ENCODE data around the gene CHCHD3. TPM values are rescaled to one million over a fixed set of nuclear protein-coding genes. Genes with fewer than 3 reads are reported as not detected.
A peak's percentile ranks its signal among the peaks of the same experiment; 100 is the strongest.

The CHCHD3 gene
- total and polyA plus RNA-seq, 4 donors = 48.8 to 71.0 (median 58.7) TPM

DNA sequence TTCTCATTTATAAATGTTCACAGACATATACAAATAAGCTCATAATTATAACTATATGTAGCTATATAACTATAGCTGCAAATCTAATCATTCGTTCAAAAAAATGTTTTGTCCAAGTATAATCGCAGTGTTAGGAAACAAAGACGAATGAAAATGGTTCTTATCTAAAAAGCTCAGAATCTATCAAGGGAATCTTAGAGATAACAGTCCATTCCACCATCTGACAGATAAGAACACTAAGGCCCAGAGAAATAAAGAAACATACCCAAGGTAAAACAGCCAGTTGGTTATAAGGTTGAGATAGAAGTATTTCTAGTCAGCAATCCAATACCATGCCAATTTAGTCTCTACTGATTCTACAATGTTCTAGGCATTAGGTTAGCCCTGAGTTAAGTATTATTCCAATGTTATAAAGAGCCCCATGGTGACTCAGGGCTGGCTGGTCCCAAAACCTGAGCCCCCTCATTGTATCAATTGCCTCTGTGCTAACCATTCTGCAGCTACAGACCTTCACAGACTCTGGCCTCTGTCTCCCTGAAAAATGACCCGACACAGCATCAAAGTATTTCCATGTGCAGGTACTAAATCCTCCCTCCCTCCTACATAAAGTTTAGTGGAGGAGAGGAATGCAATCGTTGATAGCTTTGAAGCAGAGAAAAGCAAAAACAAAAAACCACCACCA, 30.0 kb downstream of the CHCHD3 start:
- H3K4me3 ChIP-seq (ENCODE audit: low read depth, low read length) = no peak overlapping the region
- no peaks in the 10 kb centered on the region for H3K36me3 ChIP-seq (ENCODE audit: control insufficient read depth, insufficient read depth, low read length)
- DNase-seq (ENCODE audit: low read depth in 4 of 6, low spot score in 6 of 6) = no peak
- H3K27ac ChIP-seq (ENCODE audit: low read depth, low read length) = no peak overlapping the region
- H3K4me1 ChIP-seq (ENCODE audit: control insufficient read depth, insufficient read depth, low read length) = no peaks in the 10 kb centered on the region
- WGBS (ENCODE audit: insufficient coverage) = no CpG with 5 or more reads among the region's 5 CpGs
- H3K9me3 ChIP-seq (ENCODE audit: control insufficient read depth, insufficient read depth, low read length) = no peaks in the 10 kb centered on the region
- no peaks in the 10 kb centered on the region for H3K27me3 ChIP-seq (ENCODE audit: control insufficient read depth, insufficient read depth, low read length)

DNA sequence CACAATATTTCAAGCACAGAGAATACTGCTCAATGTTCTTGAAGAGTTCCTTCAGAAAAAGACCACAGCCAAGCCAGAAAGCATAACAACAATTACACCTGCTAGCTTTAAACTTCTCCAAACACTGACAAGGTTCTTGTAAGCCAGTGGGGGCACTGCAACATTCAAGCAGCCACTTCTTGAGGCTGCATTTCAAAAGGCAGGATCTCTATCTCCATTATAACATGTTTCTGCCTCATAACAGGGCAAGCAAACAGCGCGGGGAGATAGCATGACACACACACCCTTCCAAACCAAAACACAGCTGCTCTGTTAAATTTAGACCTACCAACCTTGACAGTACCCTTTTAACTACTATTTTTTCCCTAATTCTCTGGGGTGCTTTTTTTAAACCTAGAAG, 30.8 kb downstream of the CHCHD3 start:
- H3K4me3 ChIP-seq (ENCODE audit: low read depth, low read length) = no peak overlapping the region
- H3K4me1 ChIP-seq (ENCODE audit: control insufficient read depth, insufficient read depth, low read length) = no peaks in the 10 kb centered on the region
- H3K27ac ChIP-seq (ENCODE audit: low read depth, low read length) = no peak overlapping the region
- no peaks in the 10 kb centered on the region for H3K27me3 ChIP-seq (ENCODE audit: control insufficient read depth, insufficient read depth, low read length)
- peak in 2 of 6 donors; percentile 56 to 78 for DNase-seq (ENCODE audit: low read depth in 4 of 6, low spot score in 6 of 6)
- H3K9me3 ChIP-seq (ENCODE audit: control insufficient read depth, insufficient read depth, low read length) = no peaks in the 10 kb centered on the region
- WGBS (ENCODE audit: insufficient coverage) = 54% methylated on average over 2 of the region's 2 CpGs
- H3K36me3 ChIP-seq (ENCODE audit: control insufficient read depth, insufficient read depth, low read length) = no peaks in the 10 kb centered on the region

DNA sequence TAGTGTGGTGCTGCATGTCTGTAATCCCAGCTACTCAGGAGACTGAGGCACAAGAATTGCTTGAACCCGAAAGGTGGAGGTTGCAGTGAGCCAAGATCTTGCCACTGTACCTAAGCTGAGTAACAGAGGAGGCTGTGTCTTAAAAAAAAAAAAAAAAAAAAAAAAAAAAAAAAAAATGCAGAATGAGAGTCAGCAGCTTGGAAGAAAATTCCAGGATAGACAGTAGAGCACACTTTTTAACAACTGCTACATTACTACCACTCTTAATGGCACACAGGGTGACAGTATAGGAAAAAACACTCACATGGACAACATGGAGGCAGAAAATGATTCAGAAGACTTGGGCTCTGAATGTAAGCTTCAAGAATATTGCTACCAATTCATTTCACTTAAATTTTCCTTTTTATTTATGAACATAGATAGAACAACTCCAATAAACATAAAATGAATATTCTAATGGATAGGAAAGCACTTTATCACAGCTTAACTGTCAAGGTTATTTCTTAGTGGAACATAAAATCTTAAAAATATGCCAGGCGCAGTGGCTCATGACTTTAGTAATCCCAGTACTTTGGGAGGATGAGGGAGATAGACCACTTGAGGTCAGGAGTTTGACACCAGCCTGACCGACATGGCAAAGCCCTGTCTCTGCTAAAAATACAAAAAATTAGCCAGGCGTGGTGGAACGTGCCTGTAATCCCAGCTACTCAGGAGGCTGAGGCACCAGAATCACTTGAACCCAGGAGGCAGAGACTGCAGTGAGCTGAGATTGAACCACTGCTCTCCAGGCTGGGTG, 31.5 kb downstream of the CHCHD3 start:
- 88% methylated on average over 4 of the region's 5 CpGs for WGBS (ENCODE audit: insufficient coverage)
- Histone ChIP-seq H3K36me3 (ENCODE audit: control insufficient read depth, insufficient read depth, low read length) (no peaks in the 10 kb centered on the region), H3K9me3 (ENCODE audit: control insufficient read depth, insufficient read depth, low read length) (no peaks in the 10 kb centered on the region), H3K4me1 (ENCODE audit: control insufficient read depth, insufficient read depth, low read length) (no peaks in the 10 kb centered on the region), H3K27ac (ENCODE audit: low read depth, low read length) (no peak overlapping the region), H3K27me3 (ENCODE audit: control insufficient read depth, insufficient read depth, low read length) (no peaks in the 10 kb centered on the region), H3K4me3 (ENCODE audit: low read depth, low read length) (no peak overlapping the region)
- no peak for DNase-seq (ENCODE audit: low read depth in 4 of 6, low spot score in 6 of 6)

DNA sequence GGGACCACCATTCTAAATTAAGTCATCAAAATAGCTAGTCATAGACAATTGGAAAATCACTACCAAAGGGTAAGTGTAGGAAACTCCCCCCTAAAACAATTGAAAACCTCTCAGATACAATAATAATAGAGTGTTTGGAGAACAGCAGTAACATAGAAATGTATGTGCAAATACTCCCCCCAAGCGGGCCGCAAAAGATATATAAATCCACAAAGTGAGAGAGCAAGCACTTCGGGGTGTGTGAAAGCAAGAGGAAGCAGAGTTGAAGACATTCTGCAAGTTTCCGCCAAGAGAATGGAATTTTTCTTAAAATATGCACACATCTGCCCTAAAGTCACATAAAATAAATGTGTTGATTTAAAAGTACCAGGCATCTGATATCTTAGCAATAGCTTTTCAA, 33.3 kb downstream of the CHCHD3 start:
- Histone ChIP-seq H3K9me3 (ENCODE audit: control insufficient read depth, insufficient read depth, low read length) (no peaks in the 10 kb centered on the region), H3K4me3 (ENCODE audit: low read depth, low read length) (no peak overlapping the region), H3K27ac (ENCODE audit: low read depth, low read length) (no peak overlapping the region), H3K27me3 (ENCODE audit: control insufficient read depth, insufficient read depth, low read length) (no peaks in the 10 kb centered on the region), H3K4me1 (ENCODE audit: control insufficient read depth, insufficient read depth, low read length) (peaks cover 4% of the 10 kb centered on the region), H3K36me3 (ENCODE audit: control insufficient read depth, insufficient read depth, low read length) (no peaks in the 10 kb centered on the region)
- no CpG with 5 or more reads among the region's 4 CpGs for WGBS (ENCODE audit: insufficient coverage)
- DNase-seq (ENCODE audit: low read depth in 4 of 6, low spot score in 6 of 6) = no peak

DNA sequence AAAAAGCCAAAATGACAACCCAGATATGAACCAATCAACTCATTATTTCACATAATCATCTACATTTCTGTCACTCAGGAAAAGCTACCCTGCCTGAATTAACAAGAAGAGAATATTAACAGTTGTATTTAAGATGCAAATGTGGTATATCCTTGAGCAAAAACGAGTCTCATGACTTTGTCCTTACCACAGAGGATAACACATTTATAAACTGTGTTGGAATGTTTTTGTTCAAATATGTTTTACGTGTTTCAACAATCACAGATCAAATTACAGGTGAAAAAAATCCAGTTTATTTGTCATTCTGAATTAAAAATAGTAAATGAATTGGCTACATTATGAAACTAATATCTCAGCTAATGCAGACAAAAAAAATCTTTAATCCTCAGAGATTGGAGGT, 34.6 kb downstream of the CHCHD3 start:
- H3K27me3 ChIP-seq (ENCODE audit: control insufficient read depth, insufficient read depth, low read length) = no peaks in the 10 kb centered on the region

DNA sequence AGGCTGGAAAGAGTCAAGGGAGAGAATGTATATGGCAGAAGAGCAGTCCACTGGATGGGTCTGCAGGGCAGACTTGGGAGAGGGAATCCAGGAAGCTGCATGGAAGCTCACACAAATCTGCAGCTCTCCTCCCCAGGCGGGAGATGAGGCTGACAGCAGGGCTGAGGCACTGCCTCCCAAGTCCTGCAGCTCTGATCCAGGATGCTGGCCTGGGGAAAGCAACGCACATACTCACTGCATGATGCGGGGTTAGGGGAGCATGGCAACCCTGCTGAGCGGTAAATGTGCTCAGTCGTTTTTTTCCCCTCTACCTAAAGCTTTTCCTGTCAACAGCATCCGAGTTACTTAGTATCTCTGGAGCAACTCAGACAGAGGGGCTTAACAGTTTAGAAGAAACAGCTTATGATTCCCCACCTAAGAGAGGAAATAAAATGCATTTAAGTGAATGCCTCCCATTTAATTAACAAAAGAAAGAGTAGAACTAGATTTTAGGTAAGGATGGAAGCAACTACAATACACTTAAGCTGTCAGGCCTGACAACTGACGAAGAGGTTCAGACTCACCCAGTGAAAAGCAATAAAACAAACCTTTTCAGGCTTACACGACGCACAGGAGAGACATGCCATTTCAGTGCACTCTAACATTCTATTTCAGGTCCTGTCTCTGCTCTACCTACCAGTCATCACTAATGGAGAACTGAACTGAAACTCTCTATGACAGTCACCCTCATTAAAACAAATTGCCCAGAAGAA, 37.0 kb downstream of the CHCHD3 start:
- H3K4me1 ChIP-seq (ENCODE audit: control insufficient read depth, insufficient read depth, low read length) = peaks cover 4% of the 10 kb centered on the region
- WGBS (ENCODE audit: insufficient coverage) = 46% methylated on average over 8 of the region's 9 CpGs
- H3K36me3 ChIP-seq (ENCODE audit: control insufficient read depth, insufficient read depth, low read length) = no peaks in the 10 kb centered on the region
- DNase-seq (ENCODE audit: low read depth in 4 of 6, low spot score in 6 of 6) = peak in 1 of 6 donors; percentile 49
- no peaks in the 10 kb centered on the region for H3K27me3 ChIP-seq (ENCODE audit: control insufficient read depth, insufficient read depth, low read length)
- H3K4me3 ChIP-seq (ENCODE audit: low read depth, low read length) = no peak overlapping the region
- H3K9me3 ChIP-seq (ENCODE audit: control insufficient read depth, insufficient read depth, low read length) = peaks cover 3% of the 10 kb centered on the region
- H3K27ac ChIP-seq (ENCODE audit: low read depth, low read length) = no peak overlapping the region

More for the DNA sequence above, 34.6 kb downstream of the CHCHD3 start:
- no peak for DNase-seq (ENCODE audit: low read depth in 4 of 6, low spot score in 6 of 6)
- Histone ChIP-seq H3K4me3 (ENCODE audit: low read depth, low read length) (no peak overlapping the region), H3K27ac (ENCODE audit: low read depth, low read length) (no peak overlapping the region), H3K4me1 (ENCODE audit: control insufficient read depth, insufficient read depth, low read length) (peaks cover 4% of the 10 kb centered on the region), H3K36me3 (ENCODE audit: control insufficient read depth, insufficient read depth, low read length) (no peaks in the 10 kb centered on the region), H3K9me3 (ENCODE audit: control insufficient read depth, insufficient read depth, low read length) (peaks cover 2% of the 10 kb centered on the region)
- no CpG with 5 or more reads among the region's 2 CpGs for WGBS (ENCODE audit: insufficient coverage)

DNA sequence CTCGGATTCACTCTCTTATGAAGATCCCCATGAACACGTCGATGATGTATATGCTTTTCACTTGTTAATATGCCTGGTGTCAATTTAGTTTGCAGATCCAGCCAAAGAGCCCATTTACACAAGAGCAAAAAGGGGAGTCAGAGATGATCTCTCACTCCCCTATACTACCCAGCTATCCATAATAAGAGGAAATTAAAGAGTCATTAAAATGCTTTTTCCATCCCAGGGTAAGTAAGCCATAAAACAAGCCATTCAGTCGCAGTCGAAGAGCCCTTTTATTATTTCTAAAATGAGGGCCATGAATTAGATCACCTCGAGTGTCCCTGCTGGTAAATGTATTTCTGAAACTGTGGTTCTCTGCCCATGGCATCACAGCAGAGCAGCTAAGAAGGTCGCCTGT, 41.2 kb downstream of the CHCHD3 start:
- Histone ChIP-seq H3K27ac (ENCODE audit: low read depth, low read length) (no peak overlapping the region), H3K4me1 (ENCODE audit: control insufficient read depth, insufficient read depth, low read length) (peaks cover 4% of the 10 kb centered on the region), H3K9me3 (ENCODE audit: control insufficient read depth, insufficient read depth, low read length) (peaks cover 3% of the 10 kb centered on the region), H3K36me3 (ENCODE audit: control insufficient read depth, insufficient read depth, low read length) (no peaks in the 10 kb centered on the region), H3K27me3 (ENCODE audit: control insufficient read depth, insufficient read depth, low read length) (no peaks in the 10 kb centered on the region), H3K4me3 (ENCODE audit: low read depth, low read length) (no peak overlapping the region)
- peak in 1 of 6 donors; percentile 67 for DNase-seq (ENCODE audit: low read depth in 4 of 6, low spot score in 6 of 6)
- no CpG with 5 or more reads among the region's 7 CpGs for WGBS (ENCODE audit: insufficient coverage)

DNA sequence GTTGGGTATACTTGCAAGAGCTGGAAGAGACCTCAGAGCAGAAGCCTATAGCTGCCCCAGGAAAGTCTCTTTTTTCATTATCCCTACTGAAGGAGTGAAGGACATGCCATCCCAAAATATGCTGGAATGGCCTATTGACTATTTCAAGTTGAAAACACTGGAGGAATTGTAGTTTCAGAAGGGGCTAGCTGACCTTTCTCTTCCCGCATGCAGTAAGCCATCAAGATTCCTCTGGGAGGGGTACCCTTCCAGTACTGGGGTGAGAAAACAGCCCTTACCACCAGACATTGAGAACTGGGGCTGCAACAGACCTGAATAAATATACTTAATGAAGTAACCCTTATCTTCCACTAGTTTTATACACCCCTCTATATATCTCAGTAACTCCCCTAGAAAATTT, 41.7 kb downstream of the CHCHD3 start:
- no peak for DNase-seq (ENCODE audit: low read depth in 4 of 6, low spot score in 6 of 6)
- Histone ChIP-seq H3K4me1 (ENCODE audit: control insufficient read depth, insufficient read depth, low read length) (peaks cover 4% of the 10 kb centered on the region), H3K36me3 (ENCODE audit: control insufficient read depth, insufficient read depth, low read length) (no peaks in the 10 kb centered on the region), H3K4me3 (ENCODE audit: low read depth, low read length) (no peak overlapping the region), H3K27ac (ENCODE audit: low read depth, low read length) (no peak overlapping the region), H3K27me3 (ENCODE audit: control insufficient read depth, insufficient read depth, low read length) (no peaks in the 10 kb centered on the region), H3K9me3 (ENCODE audit: control insufficient read depth, insufficient read depth, low read length) (peaks cover 3% of the 10 kb centered on the region)
- no CpG with 5 or more reads among the region's 1 CpG for WGBS (ENCODE audit: insufficient coverage)

DNA sequence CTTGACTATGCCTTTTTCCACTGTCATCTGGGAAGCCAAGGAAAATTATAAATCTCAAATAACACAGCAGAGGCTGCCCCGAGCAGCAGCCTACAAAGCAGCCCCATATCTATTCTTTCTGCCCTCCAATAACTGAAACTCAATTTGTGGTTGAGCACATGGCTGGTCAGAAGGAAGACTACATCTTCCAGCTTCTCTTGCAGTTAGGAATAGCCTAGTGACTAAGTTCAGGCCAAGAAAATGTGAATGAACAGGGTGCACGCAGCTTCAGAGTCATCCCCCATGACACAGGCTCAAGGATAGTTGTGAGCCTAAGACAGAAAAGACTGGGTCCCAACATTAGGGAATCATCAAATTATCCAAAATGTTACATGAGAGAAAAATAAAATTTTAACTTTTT, 42.3 kb downstream of the CHCHD3 start:
- peaks cover 3% of the 10 kb centered on the region for H3K9me3 ChIP-seq (ENCODE audit: control insufficient read depth, insufficient read depth, low read length)
- WGBS (ENCODE audit: insufficient coverage) = no CpG with 5 or more reads among the region's 2 CpGs
- no peak overlapping the region for H3K27ac ChIP-seq (ENCODE audit: low read depth, low read length)
- peaks cover under 1% of the 10 kb centered on the region for H3K4me1 ChIP-seq (ENCODE audit: control insufficient read depth, insufficient read depth, low read length)
- H3K4me3 ChIP-seq (ENCODE audit: low read depth, low read length) = no peak overlapping the region
- no peak for DNase-seq (ENCODE audit: low read depth in 4 of 6, low spot score in 6 of 6)
- no peaks in the 10 kb centered on the region for H3K36me3 ChIP-seq (ENCODE audit: control insufficient read depth, insufficient read depth, low read length)
- H3K27me3 ChIP-seq (ENCODE audit: control insufficient read depth, insufficient read depth, low read length) = no peaks in the 10 kb centered on the region

All from spinal cord (tissue), 10 donors.